H1 (cell line): ENCODE results near the gene GBGT1. TPM values are rescaled to one million over a fixed set of nuclear protein-coding genes. Genes with fewer than 3 reads are reported as not detected.

ENCODE experiments used
- CTCF ChIA-PET: fragments of 300-600 bp; sonication (Branson Sonifier 250); formaldehyde crosslinking; loops from one replicate; lab custom pipeline; 2021; ENCODE audit not compliant: partially characterized antibody; lab: Charles Lee
- POLR2A ChIA-PET: fragments of 300-600 bp; sonication (Branson Sonifier 250); formaldehyde crosslinking; loops from one replicate; lab custom pipeline; 2021; ENCODE audit warnings: inconsistent platforms; ENCODE audit not compliant: partially characterized antibody; lab: Charles Lee
- DNase-seq, 2 experiments: peaks; one replicate each; pipeline versions ENCODE4 v3.0.0 to v3.0.0-alpha.2; 2010 to 2022; ENCODE audit warnings: low spot score in 2 of 2, low read depth in 1 of 2, mixed read lengths in 1 of 2
- FAIRE-seq: peaks from 2 replicates; lab custom pipeline; 2011; peaks lifted over from hg19 to GRCh38; lab: Jason Lieb, UNC
- H2AFZ ChIP-seq: 2 replicates; pipeline ENCODE4 v1.8.1; 2012; ENCODE audit warnings: low read length, inconsistent platforms
- H2AK5ac ChIP-seq: 2 replicates; pipeline ENCODE4 v1.6.1; 2013; ENCODE audit warnings: low read depth, low read length
- H2BK120ac ChIP-seq: replicated peaks from 2 replicates; pipeline ENCODE3; 2013; ENCODE audit warnings: low read depth, low read length, inconsistent platforms
- H2BK12ac ChIP-seq: 2 replicates; pipeline ENCODE4 v1.6.1; 2013; ENCODE audit warnings: low read depth, low read length
- H2BK15ac ChIP-seq: 2 replicates; pipeline ENCODE4 v1.6.1; 2013; ENCODE audit warnings: low read length
- H2BK20ac ChIP-seq: 2 replicates; pipeline ENCODE4 v1.6.1; 2013; ENCODE audit warnings: low read length
- H2BK5ac ChIP-seq: 2 replicates; pipeline ENCODE4 v1.6.1; 2013; ENCODE audit warnings: low read depth, low read length
- H3K14ac ChIP-seq: 2 replicates; pipeline ENCODE4 v1.6.1; 2013; ENCODE audit warnings: inconsistent platforms; ENCODE audit not compliant: insufficient read length
- H3K18ac ChIP-seq: 2 replicates; pipeline ENCODE4 v1.6.1; 2013; ENCODE audit warnings: low read length; ENCODE audit errors: extremely low read depth
- H3K23ac ChIP-seq: 2 replicates; pipeline ENCODE4 v1.6.1; 2013; ENCODE audit warnings: inconsistent platforms; ENCODE audit not compliant: insufficient read length
- H3K23me2 ChIP-seq: 2 replicates; pipeline ENCODE4 v1.6.1; 2013; ENCODE audit warnings: low read depth, low read length
- H3K27ac ChIP-seq: 2 replicates; pipeline ENCODE4 v1.6.1; 2011; ENCODE audit warnings: low read depth, low read length, inconsistent platforms
- H3K27me3 ChIP-seq, 4 experiments: replicated peaks in 1 of 4; 1 replicate in 1 of 4; 2 replicates in 3 of 4; pipeline versions ENCODE4 v1.6.1 to v1.8.1; 2011 to 2013; ENCODE audit warnings: low read length in 3 of 4, mild to moderate bottlenecking in 3 of 4, inconsistent platforms in 2 of 4, mixed read lengths in 2 of 4, moderate library complexity in 1 of 4; ENCODE audit not compliant: control insufficient read depth in 3 of 4, insufficient read depth in 3 of 4; ENCODE audit errors: extremely low read depth in 1 of 4
- H3K36me3 ChIP-seq, 4 experiments: 2 replicates each; pipeline versions ENCODE4 v1.6.1 to v1.8.1; 2011 to 2013; ENCODE audit warnings: mild to moderate bottlenecking in 4 of 4, low read length in 3 of 4, moderate library complexity in 2 of 4, control low read depth in 1 of 4, inconsistent platforms in 1 of 4; ENCODE audit not compliant: insufficient read depth in 4 of 4, control insufficient read depth in 2 of 4
- H3K4ac ChIP-seq: replicated peaks from 2 replicates; pipeline ENCODE3; 2013; ENCODE audit warnings: low read length, low read depth, mixed read lengths, inconsistent platforms; ENCODE audit not compliant: insufficient read length
- H3K4me1 ChIP-seq, 4 experiments: replicated peaks in 1 of 4; 1 replicate in 1 of 4; 2 replicates in 3 of 4; pipeline versions ENCODE4 v1.6.1 to v1.8.1; 2011 to 2013; ENCODE audit warnings: low read length in 3 of 4, inconsistent platforms in 2 of 4, mixed read lengths in 1 of 4; ENCODE audit not compliant: insufficient read depth in 4 of 4, control insufficient read depth in 3 of 4
- H3K4me2 ChIP-seq, 2 experiments: 2 replicates each; pipeline versions ENCODE4 v1.6.1 to v1.8.1; 2011 to 2013; ENCODE audit warnings: low read depth in 2 of 2, low read length in 2 of 2, control low read depth in 1 of 2, inconsistent platforms in 1 of 2, mild to moderate bottlenecking in 1 of 2; ENCODE audit not compliant: insufficient read depth in 1 of 2
- H3K4me3 ChIP-seq, 4 experiments: fragments of 200-600, 300-600 bp in 1 of 4; sonication (generic), shearing (Covaris generic), sonication (Bioruptor Twin) in 1 of 4; 2 replicates each; pipeline versions ENCODE4 v1.5.1 to v1.8.1; 2011 to 2016; ENCODE audit warnings: low read length in 4 of 4, low read depth in 3 of 4, control low read depth in 2 of 4, inconsistent platforms in 2 of 4, mild to moderate bottlenecking in 2 of 4, mixed read lengths in 1 of 4, moderate library complexity in 1 of 4; ENCODE audit not compliant: insufficient read depth in 2 of 4; ENCODE audit errors: extremely low read depth in 1 of 4
- H3K56ac ChIP-seq: replicated peaks from 2 replicates; pipeline ENCODE3; 2013; ENCODE audit warnings: low read depth, mild to moderate bottlenecking, mixed read lengths, low read length, inconsistent platforms; ENCODE audit not compliant: insufficient read length
- H3K79me1 ChIP-seq: 2 replicates; pipeline ENCODE4 v1.6.1; 2013; ENCODE audit warnings: low read depth, low read length, control low read depth
- H3K79me2 ChIP-seq, 2 experiments: 2 replicates each; pipeline versions ENCODE4 v1.6.1 to v1.8.1; 2012 to 2013; ENCODE audit warnings: low read length in 2 of 2, mild to moderate bottlenecking in 2 of 2, inconsistent platforms in 1 of 2; ENCODE audit not compliant: insufficient read depth in 2 of 2, control insufficient read depth in 1 of 2
- H3K9ac ChIP-seq, 4 experiments: replicated peaks in 1 of 4; 1 replicate in 1 of 4; 2 replicates in 3 of 4; pipeline versions ENCODE4 v1.6.1 to v1.8.1; 2011 to 2013; ENCODE audit warnings: low read depth in 3 of 4, low read length in 3 of 4, control low read depth in 2 of 4, mild to moderate bottlenecking in 2 of 4, moderate library complexity in 2 of 4, inconsistent platforms in 1 of 4; ENCODE audit errors: extremely low read depth in 1 of 4
- H3K9me3 ChIP-seq, 2 experiments: 2 replicates each; pipeline versions ENCODE4 v1.6.1 to v1.8.1; 2012 to 2013; ENCODE audit warnings: mild to moderate bottlenecking in 2 of 2, moderate library complexity in 2 of 2, control low read depth in 1 of 2, inconsistent platforms in 1 of 2, low read depth in 1 of 2, low read length in 1 of 2, mixed read lengths in 1 of 2; ENCODE audit not compliant: insufficient read depth in 2 of 2
- H4K20me1 ChIP-seq, 2 experiments: replicated peaks in 1 of 2; 2 replicates each; pipeline versions ENCODE3 to v1.8.1; 2011 to 2013; ENCODE audit warnings: inconsistent platforms in 2 of 2, low read length in 2 of 2, mild to moderate bottlenecking in 1 of 2; ENCODE audit not compliant: insufficient read depth in 2 of 2, control insufficient read depth in 1 of 2
- H4K5ac ChIP-seq: 2 replicates; pipeline ENCODE4 v1.6.1; 2013; ENCODE audit warnings: low read length, low read depth, mixed read lengths, inconsistent platforms; ENCODE audit not compliant: insufficient read length
- H4K8ac ChIP-seq: 2 replicates; pipeline ENCODE4 v1.8.0; 2013; ENCODE audit warnings: mild to moderate bottlenecking, moderate library complexity, low read length, inconsistent platforms; ENCODE audit not compliant: insufficient read depth; ENCODE audit errors: extremely low read depth
- H4K91ac ChIP-seq: replicated peaks from 2 replicates; pipeline ENCODE3; 2013; ENCODE audit warnings: low read length, mixed read lengths, inconsistent platforms; ENCODE audit not compliant: insufficient read length
- BACH1 ChIP-seq: IDR thresholded peaks from 2 replicates; pipeline ENCODE4 v1.6.1; 2012; ENCODE audit warnings: low read length, improper control_type of control experiment
- CBX5 ChIP-seq: fragments of 300-800, 300-1000 bp; sonication (generic); IDR thresholded peaks from 2 replicates; pipeline ENCODE4 v1.7.1; 2016; ENCODE audit warnings: antibody characterized with exemption, low read length, low read depth
- FOSL1 ChIP-seq: IDR thresholded peaks from 2 replicates; pipeline ENCODE4 v1.6.1; 2011; ENCODE audit warnings: mild to moderate bottlenecking, low read depth, low read length, moderate library complexity; ENCODE audit not compliant: insufficient read depth
- PHF8 ChIP-seq: fragments of 200-600 bp; sonication (generic); conservative IDR thresholded peaks from 2 replicates; pipeline ENCODE4 v1.7.1; 2012; ENCODE audit warnings: low read depth, mild to moderate bottlenecking, inconsistent platforms, low read length, moderate library complexity
- RNF2 ChIP-seq: fragments of 200-900, 300-1000 bp; sonication (generic); IDR thresholded peaks from 2 replicates; pipeline ENCODE4 v1.7.1; 2016; ENCODE audit warnings: borderline replicate concordance, low read depth, mild to moderate bottlenecking, antibody characterized with exemption, low read length; ENCODE audit not compliant: poor library complexity, severe bottlenecking; ENCODE audit errors: missing control alignments
- SIRT6 ChIP-seq: IDR thresholded peaks from one replicate; pipeline ENCODE4 v1.7.1; 2012; ENCODE audit warnings: low read length, inconsistent platforms
- WGBS, 2 experiments: shearing (Covaris generic) in 1 of 2; methylation state at CpG; one replicate each; pipeline versions ENCODE4 v1.1.6 to v1.1.7; 2013 to 2015; ENCODE audit warnings: low lambda C conversion rate in 2 of 2, mixed read lengths in 2 of 2, inconsistent platforms in 1 of 2, low coverage in 1 of 2, missing lambda C conversion rate in 1 of 2; ENCODE audit not compliant: insufficient replicate concordance in 2 of 2, insufficient coverage in 1 of 2, insufficient read length in 1 of 2; ENCODE audit errors: extremely low coverage in 1 of 2, missing lambda C conversion rate in 1 of 2; 5-methylcytosine and 5-hydroxymethylcytosine counted together
- polyA plus RNA-seq, 7 experiments: library from polyadenylated mRNA; depleted of rRNA in 3 of 7; stranded (reverse) in 5 of 7; unstranded in 2 of 7; fragments of >200 nt in 5 of 7; fragments of 200-250 nt in 2 of 7; gene quantifications; 1 replicate in 5 of 7; 2 replicates in 1 of 7; 4 replicates in 1 of 7; pipeline versions ENCODE4 v1.2.1 to v1.2.3, GENCODE V29; 2011 to 2013; ENCODE audit warnings: missing spikeins in 2 of 7, mixed read lengths in 2 of 7
- total RNA-seq: library from RNA; stranded (reverse); fragmentation: NEBNext Ultra II Directional; extraction: Animal tissue kit (Norgen Biotek cat#: 25700); gene quantifications from 2 replicates; pipeline ENCODE4 v1.2.1, GENCODE V29; 2021
- TF ChIP-seq, protein P1 (sequence below): IDR thresholded peaks from 2 replicates; pipeline ENCODE4 v1.6.1; 2012; ENCODE audit warnings: inconsistent platforms

GBGT1 gene
- total and polyA plus RNA-seq, 2 of the 8 experiments (the other 6 are each of a cell fraction or from before 2014, with no cell fraction given), result 7.1 to 9.7 TPM

DNA sequence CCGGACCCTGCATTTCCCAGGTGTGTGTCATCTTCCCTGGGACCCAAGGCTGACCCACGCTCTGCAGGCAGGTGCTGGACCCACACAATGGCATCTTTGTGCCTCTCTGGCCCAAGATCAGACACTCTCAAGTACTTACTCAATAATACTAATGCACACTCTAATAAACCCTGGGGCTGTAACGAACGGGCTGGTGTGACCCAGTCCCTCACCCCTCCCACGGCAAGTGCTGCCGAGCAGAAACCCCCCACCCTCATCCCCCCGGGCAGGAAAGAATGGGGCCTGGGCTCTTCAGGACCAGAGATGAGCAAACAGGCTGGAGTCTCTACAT lies 46.5 kb upstream of the GBGT1 start:
- Histone ChIP-seq H3K9me3 (no peaks in the 10 kb centered on the region), H3K18ac (no peak overlapping the region), H4K20me1 (no peaks in the 10 kb centered on the region), H3K27me3 (peaks cover 10 to 38% (median 33%) of the 10 kb centered on the region in 4 experiments), H3K4me2 (no peak overlapping the region), H3K4me1 (no peaks in the 10 kb centered on the region), H3K79me2 (no peaks in the 10 kb centered on the region), H4K8ac (no peak overlapping the region), H2AK5ac (no peak overlapping the region), H2BK5ac (no peak overlapping the region), H4K91ac (no peak overlapping the region), H3K36me3 (no peaks in the 10 kb centered on the region), H3K27ac (no peak overlapping the region), H2BK15ac (no peak overlapping the region), H3K4ac (no peak overlapping the region), H3K56ac (no peak overlapping the region), H3K23ac (no peak overlapping the region), H3K79me1 (no peaks in the 10 kb centered on the region), H2BK12ac (no peak overlapping the region), H4K5ac (no peak overlapping the region), H2AFZ (no peak overlapping the region), H2BK20ac (no peak overlapping the region), H2BK120ac (no peak overlapping the region), H3K4me3 (no peak overlapping the region), H3K9ac (no peak overlapping the region), H3K23me2 (no peaks in the 10 kb centered on the region), H3K14ac (no peak overlapping the region)
- CTCF ChIA-PET, result no interaction called here
- TF ChIP-seq BACH1 (no peak), CBX5 (no peak), PHF8 (no peak), FOSL1 (no peak), RNF2 (no peak), SIRT6 (no peak)
- TF ChIP-seq, protein P1, sequence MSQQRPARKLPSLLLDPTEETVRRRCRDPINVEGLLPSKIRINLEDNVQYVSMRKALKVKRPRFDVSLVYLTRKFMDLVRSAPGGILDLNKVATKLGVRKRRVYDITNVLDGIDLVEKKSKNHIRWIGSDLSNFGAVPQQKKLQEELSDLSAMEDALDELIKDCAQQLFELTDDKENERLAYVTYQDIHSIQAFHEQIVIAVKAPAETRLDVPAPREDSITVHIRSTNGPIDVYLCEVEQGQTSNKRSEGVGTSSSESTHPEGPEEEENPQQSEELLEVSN, result no peak
- DNase-seq, result no peak
- POLR2A ChIA-PET, result no interaction called here
- FAIRE-seq, result no peak
- 67% methylated on average over 7 of the region's 7 CpGs; no CpG with 5 or more reads in 1 of the 2 experiments for WGBS, 2 experiments
